Natural killer cell (primary cell): ENCODE results near the gene ACY1. TPM values are rescaled to one million over a fixed set of nuclear protein-coding genes. Genes with fewer than 3 reads are reported as not detected.

Experiments used
- ATAC-seq, 3 donors: fragments of 150-1000 bp in 2 of 3; fragments of 200-7000 bp in 1 of 3; cut with Tn5 transposase; 1 replicate in 1 of 3; 2 replicates in 2 of 3; pipeline ENCODE4 v1.10.0; 2021; ENCODE audit warnings: mild to moderate bottlenecking in 2 of 3, moderate library complexity in 2 of 3
- DNase-seq, 2 donors: peaks; one replicate each; pipeline versions ENCODE4 v3.0.0 to v3.0.0-alpha.2; 2013 to 2021; ENCODE audit warnings: mixed read lengths in 1 of 2
- H3K27ac ChIP-seq: one replicate; pipeline ENCODE4 v1.5.1; 2013; ENCODE audit warnings: mild to moderate bottlenecking, low read length
- H3K27me3 ChIP-seq: one replicate; pipeline ENCODE4 v1.6.1; 2013; ENCODE audit warnings: low read length; ENCODE audit not compliant: control insufficient read depth, insufficient read depth
- H3K36me3 ChIP-seq: one replicate; pipeline ENCODE4 v1.6.1; 2013; ENCODE audit warnings: low read length; ENCODE audit not compliant: control insufficient read depth, insufficient read depth
- H3K4me1 ChIP-seq: one replicate; pipeline ENCODE4 v1.6.1; 2013; ENCODE audit warnings: low read length; ENCODE audit not compliant: control insufficient read depth, insufficient read depth
- H3K4me3 ChIP-seq: one replicate; pipeline ENCODE4 v1.5.1; 2013; ENCODE audit warnings: low read length
- H3K9me3 ChIP-seq: one replicate; pipeline ENCODE4 v1.6.1; 2013; ENCODE audit warnings: low read length; ENCODE audit not compliant: control insufficient read depth, insufficient read depth
- H3K27ac Mint-ChIP-seq, 2 donors: one replicate each; pipeline ENCODE4 v1.8.0; 2022; ENCODE audit warnings: mild to moderate bottlenecking in 2 of 2, mixed read lengths in 2 of 2, moderate library complexity in 1 of 2
- H3K27me3 Mint-ChIP-seq, 2 donors: one replicate each; pipeline ENCODE4 v1.8.0; 2022; ENCODE audit warnings: low read depth in 2 of 2, mixed read lengths in 2 of 2
- H3K36me3 Mint-ChIP-seq: one replicate; pipeline ENCODE4 v1.8.0; 2022; ENCODE audit warnings: mixed read lengths
- H3K4me1 Mint-ChIP-seq, 2 donors: one replicate each; pipeline ENCODE4 v1.8.0; 2022; ENCODE audit warnings: mixed read lengths in 2 of 2
- H3K4me3 Mint-ChIP-seq: one replicate; pipeline ENCODE4 v1.8.0; 2022; ENCODE audit warnings: mild to moderate bottlenecking, moderate library complexity, mixed read lengths
- H3K9me3 Mint-ChIP-seq, 2 donors: one replicate each; pipeline ENCODE4 v1.8.0; 2022; ENCODE audit warnings: mixed read lengths in 2 of 2
- WGBS: methylation state at CpG from one replicate; pipeline ENCODE4 v1.1.7; 2013; ENCODE audit warnings: missing lambda C conversion rate; ENCODE audit not compliant: insufficient coverage; 5-methylcytosine and 5-hydroxymethylcytosine counted together
- intact Hi-C: fragments of 100-400 bp; cut with micrococcal nuclease; formaldehyde crosslinking; loops from one replicate; pipeline ENCODE4 v1.14.2; 2022
- total RNA-seq, 4 donors: library from RNA; stranded (reverse); fragments of 120-200 nt in 1 of 4; gene quantifications; one replicate each; pipeline versions ENCODE4 v1.2.3 to v1.2.4, GENCODE V29; 2013 to 2022
- TF ChIP-seq, protein P1 (sequence below): fragments of 200-600 bp; IDR thresholded peaks from one replicate; pipeline ENCODE4 v1.8.0; 2022; ENCODE audit warnings: antibody characterized with exemption

Gene ACY1
- total RNA-seq = 10 to 100 TPM in 2 of 3 donors, 1 to 10 TPM in 1; 8.4 to 19.5 (median 13.8) TPM
- total RNA-seq (2013) = 8.0 TPM

DNA sequence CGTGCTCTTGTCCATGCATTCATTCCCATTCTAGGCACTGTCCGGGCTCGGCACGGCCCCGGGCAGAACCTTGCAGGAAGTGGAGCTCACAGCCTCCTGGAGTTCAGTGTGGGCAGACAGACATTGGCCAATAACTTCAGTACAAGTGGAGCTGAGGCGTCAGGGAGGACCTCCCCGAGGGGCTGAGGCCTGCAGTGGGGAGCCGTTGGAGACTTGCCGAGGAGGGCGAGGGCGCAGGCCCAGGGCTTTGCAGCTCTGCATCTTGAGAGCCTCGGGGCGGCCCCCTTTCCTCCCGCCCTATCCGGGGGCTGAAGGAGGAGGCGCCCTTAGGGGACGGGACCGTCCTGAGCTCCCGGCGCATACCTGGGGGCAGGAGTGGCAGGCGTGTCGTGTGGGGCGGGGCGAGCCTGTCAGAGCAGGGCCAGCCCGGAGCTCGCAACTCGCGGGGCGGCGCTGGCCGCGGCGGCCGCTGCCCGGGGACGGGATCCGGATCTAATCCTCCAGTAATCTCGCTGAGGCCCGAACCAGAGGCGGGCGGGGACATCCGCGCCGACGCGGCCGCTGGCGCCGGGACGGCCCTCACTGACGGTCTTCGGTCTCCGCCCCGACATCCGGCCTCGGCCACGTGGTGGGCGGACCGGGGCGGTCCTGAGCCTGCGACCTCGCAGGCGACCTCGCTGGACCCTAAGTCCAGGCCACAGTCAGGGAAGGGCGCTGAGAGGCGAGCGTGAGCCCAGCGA, at the start of gene ACY1:
Gene ACY1, plus strand, starts transcription at position 698 of the 740 bp plus-strand sequence. CDS start 530 bp downstream, outside the sequence.
- Mint-ChIP-seq H3K27me3 (no peaks in the 10 kb centered on the region), H3K36me3 (no peaks in the 10 kb centered on the region), H3K27ac (peak within 1 kb of the TSS; percentile 88 to 98), H3K9me3 (no peaks in the 10 kb centered on the region), H3K4me1 (peaks cover 14 to 28% of the 10 kb centered on the region in 2 donors), H3K4me3 (peak within 1 kb of the TSS; percentile 92)
- under 1% methylated on average over 68 of the region's 68 CpGs for WGBS
- Histone ChIP-seq H3K4me1 (peaks cover 29% of the 10 kb centered on the region), H3K4me3 (peak within 1 kb of the TSS; percentile 64), H3K27ac (peak within 1 kb of the TSS; percentile 78), H3K27me3 (no peaks in the 10 kb centered on the region), H3K36me3 (peaks cover 2% of the 10 kb centered on the region), H3K9me3 (no peaks in the 10 kb centered on the region)
- peak; percentile 63 to 77 for DNase-seq
- TF ChIP-seq, protein P1, sequence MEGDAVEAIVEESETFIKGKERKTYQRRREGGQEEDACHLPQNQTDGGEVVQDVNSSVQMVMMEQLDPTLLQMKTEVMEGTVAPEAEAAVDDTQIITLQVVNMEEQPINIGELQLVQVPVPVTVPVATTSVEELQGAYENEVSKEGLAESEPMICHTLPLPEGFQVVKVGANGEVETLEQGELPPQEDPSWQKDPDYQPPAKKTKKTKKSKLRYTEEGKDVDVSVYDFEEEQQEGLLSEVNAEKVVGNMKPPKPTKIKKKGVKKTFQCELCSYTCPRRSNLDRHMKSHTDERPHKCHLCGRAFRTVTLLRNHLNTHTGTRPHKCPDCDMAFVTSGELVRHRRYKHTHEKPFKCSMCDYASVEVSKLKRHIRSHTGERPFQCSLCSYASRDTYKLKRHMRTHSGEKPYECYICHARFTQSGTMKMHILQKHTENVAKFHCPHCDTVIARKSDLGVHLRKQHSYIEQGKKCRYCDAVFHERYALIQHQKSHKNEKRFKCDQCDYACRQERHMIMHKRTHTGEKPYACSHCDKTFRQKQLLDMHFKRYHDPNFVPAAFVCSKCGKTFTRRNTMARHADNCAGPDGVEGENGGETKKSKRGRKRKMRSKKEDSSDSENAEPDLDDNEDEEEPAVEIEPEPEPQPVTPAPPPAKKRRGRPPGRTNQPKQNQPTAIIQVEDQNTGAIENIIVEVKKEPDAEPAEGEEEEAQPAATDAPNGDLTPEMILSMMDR = no peak
- intact Hi-C loops = loop anchor here (1.0 kb wide), 1 partner anchor 9 kb away; the partner anchor contains the start of gene ABHD14B
- ATAC-seq = peak; percentile 76 to 85 (median 84)

DNA sequence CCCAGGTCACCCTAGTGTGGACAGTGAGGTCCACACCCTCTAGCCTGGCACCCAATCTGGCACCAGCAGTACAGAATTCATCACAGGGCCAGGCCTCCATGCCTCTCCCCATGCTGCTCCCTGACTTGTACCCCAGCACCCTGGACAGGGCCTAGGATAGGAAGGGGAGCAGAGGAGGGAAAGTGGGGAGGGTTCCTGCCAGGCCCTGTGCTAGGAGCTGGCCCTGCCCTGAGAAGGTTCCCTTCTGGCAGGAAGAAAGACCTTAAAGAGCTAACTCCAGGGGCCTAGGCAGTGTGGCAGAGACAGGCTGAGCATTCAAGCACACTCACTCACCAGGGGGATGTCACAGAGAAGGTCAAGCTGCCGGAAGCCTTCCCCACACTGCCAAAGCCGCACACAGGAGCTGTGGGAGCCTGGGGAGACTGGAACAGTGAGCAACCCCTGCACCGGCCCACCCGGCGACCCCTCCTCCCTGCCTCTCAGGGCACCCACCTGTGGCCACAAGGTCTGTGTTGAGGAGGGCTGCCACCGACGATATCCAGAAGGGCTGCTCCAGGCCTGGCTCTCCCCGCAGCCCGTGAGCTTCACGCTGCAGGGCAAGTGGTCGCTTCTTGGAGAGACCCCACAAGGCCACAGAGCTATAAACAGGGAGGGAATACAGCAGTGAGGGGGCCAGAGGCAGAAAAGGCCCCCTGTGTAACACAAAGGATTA, 49.0 kb upstream of the ACY1 start:
- H3K4me1 Mint-ChIP-seq = peaks cover 0 to 9% of the 10 kb centered on the region in 2 donors
- Histone ChIP-seq H3K27ac (no peak overlapping the region), H3K27me3 (no peaks in the 10 kb centered on the region), H3K4me3 (no peak overlapping the region), H3K4me1 (no peaks in the 10 kb centered on the region), H3K9me3 (no peaks in the 10 kb centered on the region), H3K36me3 (peaks cover 58% of the 10 kb centered on the region)
- DNase-seq = no peak
- intact Hi-C loops = no loop called here
- no peaks in the 10 kb centered on the region for H3K36me3 Mint-ChIP-seq
- TF ChIP-seq, protein P1 = no peak
- WGBS = 97% methylated on average over 11 of the region's 11 CpGs
- H3K27me3 Mint-ChIP-seq = no peaks in the 10 kb centered on the region
- H3K27ac Mint-ChIP-seq = no peak overlapping the region
- no peak for ATAC-seq
- no peak overlapping the region for H3K4me3 Mint-ChIP-seq
- H3K9me3 Mint-ChIP-seq = no peaks in the 10 kb centered on the region

DNA sequence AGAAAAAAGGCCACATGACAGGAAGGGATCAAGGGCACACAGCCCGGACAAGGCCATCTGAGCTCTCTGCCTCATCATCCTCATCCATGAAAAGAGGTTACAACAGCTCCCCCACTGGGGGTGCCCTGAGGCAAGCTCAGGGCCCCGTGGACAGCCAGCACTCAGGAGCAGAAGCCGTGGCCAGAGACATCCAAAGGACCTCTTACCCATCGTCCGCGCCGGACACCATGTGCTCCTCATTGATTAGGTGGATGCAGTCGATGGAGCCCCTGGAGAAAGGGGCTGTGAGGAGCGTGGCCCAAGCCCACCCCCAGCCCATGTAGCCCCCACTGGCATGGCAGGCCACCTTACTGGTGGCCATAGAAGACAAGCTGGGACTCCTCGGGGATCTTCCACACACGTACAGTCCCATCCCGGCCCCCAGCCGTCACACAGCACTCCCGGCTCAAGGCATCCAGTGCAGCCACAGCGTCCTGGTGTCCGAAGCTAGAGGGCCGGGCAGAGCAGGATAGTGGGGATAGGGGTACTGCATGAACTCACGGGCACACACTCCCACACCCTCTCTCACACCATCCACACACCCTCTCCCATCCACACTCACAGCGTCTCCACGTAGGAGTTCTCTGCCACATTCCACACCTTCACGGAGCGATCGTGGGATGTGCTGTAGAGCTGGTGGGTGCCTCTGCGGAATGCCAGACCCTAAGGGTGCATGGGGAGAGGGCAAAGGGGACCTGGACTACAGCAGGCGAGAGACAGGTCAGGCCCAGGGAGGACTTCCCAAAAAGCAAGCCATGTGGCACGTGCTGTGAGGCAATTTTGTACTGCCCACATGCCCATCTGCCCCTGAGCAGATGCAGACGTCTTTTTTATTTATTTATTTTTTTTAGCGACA, 48.1 kb upstream of the ACY1 start:
- 97% methylated on average over 28 of the region's 28 CpGs for WGBS
- Mint-ChIP-seq H3K9me3 (no peaks in the 10 kb centered on the region), H3K27me3 (no peaks in the 10 kb centered on the region), H3K36me3 (no peaks in the 10 kb centered on the region), H3K4me1 (peaks cover 0 to 19% of the 10 kb centered on the region in 2 donors), H3K4me3 (no peak overlapping the region), H3K27ac (peak overlapping the region in 1 of 2 donors; percentile 35)
- H3K9me3 ChIP-seq = no peaks in the 10 kb centered on the region
- no peak overlapping the region for H3K27ac ChIP-seq
- TF ChIP-seq, protein P1 = no peak
- H3K4me1 ChIP-seq = no peaks in the 10 kb centered on the region
- H3K36me3 ChIP-seq = peaks cover 58% of the 10 kb centered on the region
- intact Hi-C loops = no loop called here
- ATAC-seq = no peak
- H3K4me3 ChIP-seq = no peak overlapping the region
- no peaks in the 10 kb centered on the region for H3K27me3 ChIP-seq
- no peak for DNase-seq
